Loucy (cell line): ENCODE results near the gene PTGES3L.
A peak's percentile ranks its signal among the peaks of the same experiment; 100 is the strongest.
"Not testable (repeated sequence)": the region's sequence is repeated elsewhere in the genome, so short reads cannot be mapped to it uniquely, and the experiment has no call there.

Source experiments
- H2AFZ ChIP-seq: fragments of 200-600 bp; sonication (generic); 2 replicates; pipeline ENCODE4 v1.6.0; 2016; ENCODE audit warnings: antibody characterized with exemption, mild to moderate bottlenecking, low read length, moderate library complexity
- H3F3A ChIP-seq: fragments of 200-600 bp; 2 replicates; pipeline ENCODE4 v1.6.0; 2016; ENCODE audit warnings: antibody characterized with exemption, low read depth, mild to moderate bottlenecking
- H3K27me3 ChIP-seq: fragments of 200-600 bp; sonication (generic); 2 replicates; pipeline ENCODE4 v1.6.1; 2014; ENCODE audit warnings: low read length, mild to moderate bottlenecking; ENCODE audit not compliant: insufficient read depth, poor library complexity, severe bottlenecking
- H3K36me3 ChIP-seq: fragments of 200-600 bp; sonication (generic); 2 replicates; pipeline ENCODE4 v1.6.1; 2016; ENCODE audit warnings: low read length; ENCODE audit not compliant: insufficient read depth
- H3K4me1 ChIP-seq: fragments of 200-600 bp; sonication (generic); 2 replicates; pipeline ENCODE4 v1.5.1; 2014; ENCODE audit warnings: low read length, mild to moderate bottlenecking; ENCODE audit not compliant: insufficient read depth, poor library complexity, severe bottlenecking
- H3K4me2 ChIP-seq: fragments of 200-600 bp; sonication (generic); 2 replicates; pipeline ENCODE4 v1.6.0; 2014; ENCODE audit warnings: antibody characterized with exemption, low read length, low read depth, mild to moderate bottlenecking; ENCODE audit not compliant: poor library complexity, severe bottlenecking
- H3K4me3 ChIP-seq: fragments of 200-600 bp; sonication (generic); 2 replicates; pipeline ENCODE4 v1.5.1; 2014; ENCODE audit warnings: low read length, mild to moderate bottlenecking, mixed read lengths; ENCODE audit not compliant: poor library complexity, severe bottlenecking
- H3K79me2 ChIP-seq: fragments of 200-600 bp; sonication (generic); 2 replicates; pipeline ENCODE4 v1.6.1; 2014; ENCODE audit warnings: low read length; ENCODE audit not compliant: insufficient read depth
- H3K9ac ChIP-seq: fragments of 200-600 bp; sonication (generic); 2 replicates; pipeline ENCODE4 v1.6.0; 2014; ENCODE audit warnings: mild to moderate bottlenecking, low read depth, low read length, moderate library complexity; ENCODE audit not compliant: poor library complexity, severe bottlenecking
- H3K9me2 ChIP-seq: fragments of 200-600 bp; sonication (generic); replicated peaks from 2 replicates; pipeline ENCODE4 v1.6.1; 2016; ENCODE audit warnings: low read depth, low read length, mixed read lengths
- H3K9me3 ChIP-seq: fragments of 200-600 bp; sonication (generic); 2 replicates; pipeline ENCODE4 v1.6.1; 2014; ENCODE audit warnings: mild to moderate bottlenecking, antibody characterized with exemption, low read length, low read depth; ENCODE audit not compliant: insufficient read depth
- H4K20me1 ChIP-seq: fragments of 200-600 bp; sonication (generic); 2 replicates; pipeline ENCODE4 v1.6.0; 2014; ENCODE audit warnings: antibody characterized with exemption, low read length, mild to moderate bottlenecking; ENCODE audit not compliant: insufficient read depth, poor library complexity, severe bottlenecking
- CTCF ChIP-seq: fragments of 200-600 bp; sonication (generic); conservative IDR thresholded peaks from 2 replicates; pipeline ENCODE4 v1.5.1; 2014; ENCODE audit warnings: mild to moderate bottlenecking, antibody characterized with exemption, low read length
- EZH2phosphoT487 ChIP-seq: fragments of 200-600 bp; IDR thresholded peaks from 2 replicates; pipeline ENCODE4 v1.6.1; 2018; ENCODE audit warnings: antibody characterized with exemption, mild to moderate bottlenecking, moderate library complexity, borderline replicate concordance

The PTGES3L gene

DNA sequence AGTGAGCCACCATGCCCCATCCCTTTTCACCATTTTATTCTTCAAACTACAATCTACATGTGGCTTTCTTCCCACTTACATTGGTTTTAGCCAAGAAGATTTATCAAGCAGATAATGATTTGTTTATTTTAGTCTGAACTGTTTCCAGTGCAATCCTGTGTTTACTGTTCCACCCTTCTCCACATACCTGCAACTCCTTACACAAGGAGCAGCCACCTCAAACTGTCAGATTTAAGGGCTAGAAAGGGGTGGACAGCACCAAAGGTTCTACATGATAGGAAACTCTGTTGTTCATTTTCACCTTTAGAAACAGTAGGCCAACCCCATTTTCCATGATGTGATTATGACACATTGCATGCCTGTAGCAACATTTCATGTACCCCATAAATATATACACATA is 2.4 kb upstream of the PTGES3L start:
- Histone ChIP-seq H3K27me3 (no peaks in the 10 kb centered on the region), H3F3A (no peaks in the 10 kb centered on the region), H3K36me3 (peaks cover 9% of the 10 kb centered on the region; the same call in 1 of the 2 replicates), H2AFZ (no peak overlapping the region), H3K4me2 (peak overlapping the region; percentile 94), H3K9ac (peak overlapping the region; percentile 92), H4K20me1 (peaks cover 21% of the 10 kb centered on the region), H3K9me3 (no peaks in the 10 kb centered on the region), H3K4me3 (peak overlapping the region; percentile 84), H3K9me2 (no peaks in the 10 kb centered on the region), H3K79me2 (peaks cover 68% of the 10 kb centered on the region), H3K4me1 (peaks cover 42% of the 10 kb centered on the region)
- no peak for TF ChIP-seq CTCF
- TF ChIP-seq EZH2phosphoT487 = no peak

DNA sequence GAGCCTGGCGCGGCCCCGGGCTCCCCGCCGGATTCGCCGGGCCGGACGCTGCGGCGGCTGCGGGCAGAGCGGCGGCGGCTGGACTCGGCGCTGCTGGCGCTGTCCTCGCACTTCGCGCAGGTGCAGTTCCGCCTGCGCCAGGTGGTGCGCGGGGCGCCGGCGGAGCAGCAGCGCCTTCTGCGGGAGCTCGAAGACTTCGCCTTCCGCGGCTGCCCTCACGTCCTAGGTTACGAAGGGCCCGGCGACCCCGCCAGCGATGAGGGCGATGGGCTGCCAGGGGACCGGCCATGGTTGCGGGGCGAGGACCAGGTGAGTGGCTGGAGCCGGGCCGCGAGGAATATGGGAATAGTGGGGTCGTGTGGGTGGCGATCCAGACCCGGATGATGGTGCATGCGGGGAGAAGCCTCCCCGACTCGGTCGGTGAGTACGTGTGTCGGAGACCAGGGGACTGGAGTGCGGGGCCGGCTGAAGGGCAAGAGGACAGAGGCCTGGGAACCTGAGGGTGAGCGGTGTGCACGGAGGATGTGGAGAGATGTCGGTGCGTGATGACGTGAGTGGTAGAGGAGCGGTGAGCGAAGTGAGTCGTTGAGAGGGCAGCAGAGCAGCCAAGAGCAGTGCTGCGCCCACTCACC is 1.0 kb upstream of the PTGES3L start:
- Histone ChIP-seq H3K36me3 (peaks cover 4% of the 10 kb centered on the region; the same call in 1 of the 2 replicates), H2AFZ (peak overlapping the region; percentile 57; the same call in 1 of the 2 replicates), H4K20me1 (peaks cover 21% of the 10 kb centered on the region), H3K4me3 (peak overlapping the region; percentile 84), H3F3A (no peaks in the 10 kb centered on the region), H3K27me3 (no peaks in the 10 kb centered on the region), H3K9ac (peak overlapping the region; percentile 92), H3K9me3 (no peaks in the 10 kb centered on the region), H3K4me1 (peaks cover 42% of the 10 kb centered on the region), H3K79me2 (peaks cover 63% of the 10 kb centered on the region), H3K9me2 (no peaks in the 10 kb centered on the region), H3K4me2 (peak overlapping the region; percentile 94)
- TF ChIP-seq EZH2phosphoT487 = no peak
- TF ChIP-seq CTCF = peak; percentile 37

GRCh38 chr17:42980274-42980765 is 440 bp upstream of the PTGES3L start, which contains the start of gene RUNDC1:
Gene RUNDC1 (plus strand): TSS chr17:42980565. CDS start chr17:42980577, 12 bp downstream.
- Histone ChIP-seq H2AFZ (peak within 1 kb of the TSS; percentile 57), H3K79me2 (peaks cover 58% of the 10 kb centered on the region), H3K9ac (peak within 1 kb of the TSS; percentile 92), H3K27me3 (no peaks in the 10 kb centered on the region), H4K20me1 (peaks cover 21% of the 10 kb centered on the region), H3K36me3 (no peaks in the 10 kb centered on the region), H3K9me3 (no peaks in the 10 kb centered on the region), H3F3A (no peaks in the 10 kb centered on the region), H3K9me2 (no peaks in the 10 kb centered on the region), H3K4me2 (peak within 1 kb of the TSS; percentile 94), H3K4me1 (peaks cover 38% of the 10 kb centered on the region), H3K4me3 (peak within 1 kb of the TSS; percentile 84)
- no peak for TF ChIP-seq CTCF
- TF ChIP-seq EZH2phosphoT487 = no peak

GRCh38 chr17:42975701-42976100 is 4.2 kb downstream of the PTGES3L start:
- H4K20me1 ChIP-seq, H3K4me3 ChIP-seq, H3K27me3 ChIP-seq, H3K9ac ChIP-seq, H3K36me3 ChIP-seq, H3K9me3 ChIP-seq, H3F3A ChIP-seq, H3K9me2 ChIP-seq, H2AFZ ChIP-seq: not testable (repeated sequence)
- peaks cover 11% of the 10 kb centered on the region; the same call in 1 of the 2 replicates for H3K79me2 ChIP-seq
- H3K4me1 ChIP-seq = peaks cover 16% of the 10 kb centered on the region
- H3K4me2 ChIP-seq = peak overlapping the region; percentile 9
